HG03460 (cell line): ENCODE data around the gene RPA1.
A peak's percentile ranks its signal among the peaks of the same experiment; 100 is the strongest.
"Not testable (repeated sequence)": the region's sequence is repeated elsewhere in the genome, so short reads cannot be mapped to it uniquely, and the experiment has no call there.

Experiments
- ATAC-seq: cut with Tn5 transposase; IDR thresholded peaks from one replicate; pipeline ENCODE4 v1.9.1; 2021; ENCODE audit not compliant: unreplicated experiment

The RPA1 gene

DNA sequence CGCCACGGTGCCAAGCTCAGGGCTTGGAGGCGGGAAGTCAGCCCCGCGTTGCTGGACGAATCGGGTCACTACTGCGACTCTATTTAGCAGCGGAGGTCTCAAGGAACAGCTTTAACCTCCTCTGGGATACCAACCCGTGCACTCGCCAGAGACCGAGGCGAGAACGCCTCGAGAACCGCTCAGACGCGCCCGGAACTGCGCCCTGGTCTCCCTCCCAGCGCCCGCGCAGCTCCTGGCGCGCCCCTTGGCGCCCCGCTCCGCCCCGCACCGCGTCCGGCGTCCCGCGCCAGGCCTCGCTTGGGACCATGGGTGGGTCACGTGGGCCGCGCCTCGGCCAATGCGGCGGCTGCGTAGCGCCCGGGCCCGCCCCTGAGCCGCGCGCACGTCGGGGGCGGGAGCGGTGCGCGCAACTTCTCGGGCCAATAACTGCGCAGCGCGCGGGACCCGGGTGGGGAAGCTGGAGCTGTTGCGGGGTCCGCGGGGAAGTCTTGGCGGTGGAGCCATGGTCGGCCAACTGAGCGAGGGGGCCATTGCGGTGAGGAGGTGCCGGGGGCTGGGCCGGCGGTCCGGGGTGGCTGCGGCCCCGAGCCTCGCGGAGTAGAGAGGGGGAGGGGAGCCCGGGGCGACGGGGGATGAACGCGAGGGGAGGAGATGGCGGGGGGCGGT is at the start of gene RPA1, which contains the start of gene SMYD4:
RPA1 (plus strand) TSS at position 414 of the 666 bp plus-strand sequence; CDS start at position 503, 89 bp downstream.
SMYD4 (minus strand) TSS at position 311 of the 666 bp plus-strand sequence. CDS start 1,908 bp downstream, outside the sequence.
- peak; percentile 64 for ATAC-seq

GRCh38 chr17:1782171-1782567 is 47.6 kb upstream of the RPA1 start:
- ATAC-seq = no peak

DNA sequence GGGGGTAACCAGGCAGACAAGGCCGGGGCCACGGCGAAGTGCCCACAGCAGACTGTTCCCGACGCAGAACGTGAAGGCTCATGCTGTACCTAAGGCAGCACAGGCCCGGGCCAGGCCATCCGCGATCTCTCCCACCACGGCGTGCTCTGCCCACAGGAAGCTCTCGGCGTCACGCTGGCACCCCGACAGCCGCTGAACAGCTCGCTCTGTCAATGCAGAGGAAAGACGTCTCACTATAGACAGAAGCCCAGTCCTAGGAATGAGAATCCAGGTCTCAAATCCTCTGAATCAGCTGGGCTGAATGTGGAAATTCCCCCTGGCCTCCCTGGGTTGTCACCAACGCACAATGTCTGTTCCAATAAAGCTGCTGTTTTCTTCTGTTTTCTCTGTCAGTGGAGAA is 46.5 kb upstream of the RPA1 start:
- no peak for ATAC-seq

DNA sequence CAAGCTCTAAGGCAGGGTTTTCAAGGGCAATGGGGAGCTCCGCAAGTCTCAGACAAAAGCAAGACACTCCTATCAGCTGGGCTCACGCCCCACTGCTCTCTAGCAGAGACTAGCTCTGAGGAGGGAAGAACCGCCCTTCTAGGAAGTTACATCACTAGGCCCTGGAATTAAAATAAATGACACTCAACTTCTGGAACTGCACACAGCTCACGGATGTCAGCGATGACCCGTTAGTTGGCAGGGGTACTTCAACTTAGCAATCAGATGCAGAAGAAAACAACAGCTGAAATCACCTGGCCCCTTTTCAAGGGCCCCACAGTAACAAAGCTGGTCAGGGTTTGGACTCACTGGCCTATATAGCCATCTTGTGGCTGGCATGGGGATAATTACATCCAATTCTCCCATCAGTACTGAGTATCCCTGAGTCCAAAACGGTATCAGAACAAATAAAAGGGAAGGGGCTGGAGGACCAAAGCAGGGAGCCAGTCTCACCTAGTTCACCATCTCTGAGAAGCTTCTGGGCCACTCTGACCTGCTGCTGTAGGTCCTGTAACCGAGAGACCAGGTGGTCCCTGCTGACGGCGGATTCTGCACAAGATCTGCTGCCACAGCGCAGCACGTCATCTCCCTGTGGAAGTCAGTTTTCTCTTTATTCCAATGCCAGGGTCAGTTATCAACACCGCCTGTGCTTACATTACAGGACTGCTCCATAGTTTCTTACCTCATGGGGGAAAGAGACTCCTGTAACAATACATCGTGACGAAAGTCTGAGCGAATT is 45.8 kb upstream of the RPA1 start:
- no peak for ATAC-seq

DNA sequence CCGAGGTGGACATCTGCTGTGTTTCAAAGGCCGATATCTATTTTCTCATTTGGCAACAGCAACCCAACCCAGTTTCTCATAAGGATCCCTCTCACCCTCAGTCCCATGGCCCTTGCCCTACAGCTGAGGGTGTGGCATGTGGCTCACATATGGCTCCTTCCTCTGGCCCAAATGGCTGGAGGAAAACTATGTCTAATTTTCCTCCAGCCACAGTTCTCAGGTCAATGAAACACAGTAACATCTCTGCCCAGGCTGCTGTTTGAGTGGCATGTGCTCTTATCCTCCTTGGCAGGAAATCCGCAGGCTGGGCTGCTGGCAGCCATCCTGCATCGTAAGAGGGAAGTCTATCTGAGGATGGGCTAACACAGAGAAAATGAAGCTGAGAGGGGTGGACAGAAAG is 43.9 kb upstream of the RPA1 start:
- no peak for ATAC-seq

DNA sequence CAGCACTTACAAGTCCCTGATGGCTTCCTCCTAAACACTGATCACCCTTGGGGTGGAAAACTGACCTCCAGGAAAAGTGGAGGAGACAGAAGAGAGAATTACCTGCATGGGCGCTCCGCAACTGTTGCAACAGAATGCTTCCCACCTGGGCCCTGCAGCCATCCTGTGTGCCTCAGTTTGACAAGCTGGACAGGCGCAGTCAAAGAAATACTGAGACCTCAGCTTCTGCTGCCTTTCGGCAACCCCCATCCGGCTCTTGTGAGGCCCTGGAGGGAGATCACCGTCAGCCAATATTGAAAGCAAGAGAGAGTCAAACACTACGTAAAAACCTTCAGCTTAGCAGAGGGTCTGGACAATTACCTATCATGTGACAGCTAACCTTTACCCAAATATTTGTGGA is 43.1 kb upstream of the RPA1 start:
- no peak for ATAC-seq

- no peak for ATAC-seq
Observed at GRCh38 chr17:1787301-1787902, 42.4 kb upstream of the RPA1 start.

DNA sequence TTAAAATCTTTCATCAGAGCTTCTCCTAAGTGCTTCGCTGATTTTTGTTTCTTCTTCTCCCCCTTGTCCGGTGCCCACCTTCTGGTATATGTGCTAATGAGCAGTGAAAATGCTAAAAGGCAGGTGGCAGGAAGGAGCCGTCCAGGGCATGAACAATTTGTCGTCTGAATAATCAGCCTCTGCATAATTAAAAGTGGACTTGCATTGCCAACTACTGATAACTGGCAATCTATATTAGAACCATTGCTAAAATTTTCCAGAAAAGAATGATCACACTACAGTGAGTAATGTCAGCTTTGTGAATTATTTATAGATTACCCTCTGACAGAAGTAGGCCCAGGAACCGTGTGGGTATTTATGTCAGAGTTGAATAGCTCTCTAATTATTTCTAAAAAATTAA is 39.9 kb upstream of the RPA1 start:
- ATAC-seq = no peak

DNA sequence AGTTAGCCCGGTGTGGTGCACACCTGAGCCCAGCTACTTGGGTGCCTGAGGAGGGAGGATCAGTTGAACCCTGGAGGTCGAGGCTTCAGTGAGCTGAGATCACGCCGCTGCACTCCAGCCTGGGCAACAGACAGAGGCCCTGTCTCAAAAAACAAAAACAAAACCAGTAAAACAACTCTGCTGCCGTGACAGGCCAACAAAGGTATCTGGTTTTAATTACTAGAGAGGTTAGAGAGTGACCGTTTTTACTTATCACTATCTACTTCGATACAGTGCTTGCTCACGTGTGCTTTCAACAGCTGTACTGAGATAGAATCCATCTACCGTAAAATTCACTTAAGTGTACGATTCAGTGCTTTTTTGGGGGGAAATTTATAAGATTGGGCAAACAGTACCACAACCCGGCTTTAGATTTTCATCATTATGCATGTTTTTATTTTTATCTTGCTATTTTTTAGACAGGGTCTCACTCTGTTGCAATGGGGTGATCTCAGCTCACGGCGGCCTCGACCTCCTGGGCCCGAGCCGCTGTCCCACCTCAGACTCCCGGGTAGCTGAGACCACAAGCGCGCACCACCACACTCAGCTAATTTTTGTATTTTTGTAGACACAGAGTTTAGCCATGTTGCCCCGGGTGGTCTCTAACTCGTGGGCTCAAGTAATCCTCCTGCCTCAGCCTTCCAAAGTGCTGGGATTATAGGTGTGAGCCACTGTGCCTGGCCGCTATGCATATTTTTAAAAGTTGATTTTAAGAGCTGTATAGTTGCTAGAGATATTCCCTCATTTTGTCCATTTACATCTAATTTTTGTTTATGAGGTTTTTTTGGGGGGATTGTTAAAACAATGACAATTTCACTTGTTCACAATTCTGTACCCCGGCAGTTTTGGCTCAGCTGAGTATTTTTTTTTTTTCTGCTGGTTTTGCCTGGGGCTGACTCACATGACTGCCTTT is 37.0 kb upstream of the RPA1 start:
- ATAC-seq = no peak

GRCh38 chr17:1793447-1793806 is 36.4 kb upstream of the RPA1 start:
- ATAC-seq = no peak

- ATAC-seq = no peak
Observed at GRCh38 chr17:1796800-1797199, 33.0 kb upstream of the RPA1 start.

- ATAC-seq = no peak
Observed at GRCh38 chr17:1797323-1797722, 32.5 kb upstream of the RPA1 start.

- ATAC-seq = not testable (repeated sequence)
Observed at GRCh38 chr17:1797846-1798245, 32.0 kb upstream of the RPA1 start.

DNA sequence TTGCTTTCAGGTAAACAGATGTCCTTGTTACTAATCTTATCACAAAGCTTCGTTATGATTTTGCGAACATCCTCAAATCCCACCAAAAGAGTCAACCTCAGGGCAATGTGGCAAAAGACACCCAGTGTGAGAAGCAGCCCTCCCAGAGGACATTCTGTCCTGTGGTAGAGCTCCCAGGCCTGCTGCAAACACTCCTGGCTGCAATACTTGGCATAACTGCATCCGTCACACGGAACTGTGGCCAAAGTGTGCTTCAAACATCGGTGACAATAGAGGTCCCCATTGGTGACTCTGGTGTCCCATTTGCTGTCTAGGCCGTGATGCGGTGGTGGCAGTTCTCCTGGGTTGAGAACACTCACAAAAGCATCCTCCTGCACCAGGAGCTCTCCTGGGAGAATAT is 29.6 kb upstream of the RPA1 start:
- ATAC-seq = no peak

GRCh38 chr17:1800712-1801111 is 29.1 kb upstream of the RPA1 start:
- ATAC-seq = no peak

- no peak for ATAC-seq
Observed at GRCh38 chr17:1802429-1802828, 27.4 kb upstream of the RPA1 start.

DNA sequence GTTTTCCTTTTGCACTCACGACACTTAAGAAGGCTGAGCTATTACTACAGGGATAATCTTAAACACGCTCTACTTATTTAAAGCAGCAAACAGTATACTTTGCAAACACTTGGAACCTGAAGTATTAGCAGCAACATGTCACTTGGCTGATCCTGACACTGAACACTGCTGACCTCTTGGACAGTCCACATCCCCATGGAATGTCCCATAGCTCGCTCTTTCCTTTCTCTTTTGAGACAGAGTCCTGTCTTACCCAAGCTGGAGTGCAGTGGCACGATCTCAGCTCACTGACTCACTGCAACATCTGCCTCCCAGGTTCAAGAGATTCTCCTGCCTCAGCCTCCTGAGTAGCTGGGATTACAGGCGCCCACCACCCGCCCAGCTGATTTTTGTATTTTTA is 26.5 kb upstream of the RPA1 start:
- no peak for ATAC-seq

GRCh38 chr17:1807890-1808289 is 21.9 kb upstream of the RPA1 start:
- no peak for ATAC-seq

DNA sequence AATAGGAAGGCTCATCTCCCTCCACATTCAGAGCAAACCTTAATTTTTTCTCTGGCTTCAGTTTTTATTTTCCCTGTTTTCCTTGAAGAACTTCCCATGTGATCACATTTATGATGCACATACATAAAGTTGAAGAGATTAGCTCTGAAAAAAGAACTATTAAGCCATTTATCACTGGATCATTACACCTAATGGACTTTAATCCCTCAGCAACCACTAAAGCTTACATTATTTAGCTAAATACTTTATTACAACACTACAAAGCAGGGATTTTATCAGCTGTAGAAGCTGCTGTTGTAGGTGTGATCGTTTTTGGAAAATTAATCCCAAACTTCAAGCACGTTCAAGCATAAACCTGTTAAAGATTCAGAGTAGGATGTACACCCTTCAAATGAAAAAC is 21.2 kb upstream of the RPA1 start:
- ATAC-seq = no peak

GRCh38 chr17:1809815-1810214 is 20.0 kb upstream of the RPA1 start:
- ATAC-seq = not testable (repeated sequence)
